ENCODE results near the gene PLEK2. TPM values are rescaled to one million over a fixed set of nuclear protein-coding genes. Genes with fewer than 3 reads are reported as not detected.
"Not testable (repeated sequence)": the region's sequence is repeated elsewhere in the genome, so short reads cannot be mapped to it uniquely, and the experiment has no call there.

The PLEK2 gene
- total and polyA plus RNA-seq, 11 donors = 0.30 to 2.6 (median 0.87) TPM; not detected in 4

DNA sequence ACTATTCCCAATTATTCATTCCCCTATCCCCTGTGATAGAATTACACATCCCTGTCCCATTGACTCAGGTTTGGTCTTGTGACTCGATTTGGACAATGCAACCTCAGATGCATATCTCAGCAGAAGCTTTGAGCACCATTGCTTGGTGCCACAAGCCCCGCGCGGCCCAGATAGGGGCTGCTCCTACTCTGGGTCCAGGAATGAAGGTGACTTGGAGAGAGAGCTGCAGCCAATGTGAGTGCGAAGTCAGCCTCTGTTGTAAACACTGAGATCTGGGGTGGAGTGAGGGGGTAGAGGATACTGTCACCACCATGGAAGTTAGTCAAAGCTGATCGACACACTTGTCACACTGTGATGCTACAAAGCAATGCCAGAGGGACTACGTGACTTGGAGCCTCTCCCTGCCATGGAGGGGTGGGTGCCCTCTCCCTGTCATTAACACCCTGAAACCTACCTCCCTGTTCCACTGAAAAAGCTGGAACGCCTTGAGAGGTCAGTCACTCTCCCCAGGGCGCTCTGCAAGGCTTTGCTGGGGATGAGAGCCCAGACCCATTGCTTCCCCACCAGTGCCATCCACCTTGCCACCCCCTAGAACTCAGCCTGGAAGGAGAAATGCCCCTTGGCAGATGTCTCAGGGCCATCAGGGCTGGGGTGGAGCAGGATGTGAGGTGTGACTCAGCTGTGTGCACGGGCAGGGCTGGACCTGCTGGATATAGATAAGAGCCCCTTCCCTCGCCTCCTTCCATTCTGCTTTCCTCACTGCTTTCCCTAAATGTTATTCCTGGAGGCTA, 6.6 kb upstream of the PLEK2 start:
- 73 to 77% (median 75%) methylated on average over 9 to 11 of the region's 11 CpGs for WGBS, 4 donors
- no peak for TF ChIP-seq POLR2A (IDR thresholded peaks at IDR 0.05)
- TF ChIP-seq, protein P1, sequence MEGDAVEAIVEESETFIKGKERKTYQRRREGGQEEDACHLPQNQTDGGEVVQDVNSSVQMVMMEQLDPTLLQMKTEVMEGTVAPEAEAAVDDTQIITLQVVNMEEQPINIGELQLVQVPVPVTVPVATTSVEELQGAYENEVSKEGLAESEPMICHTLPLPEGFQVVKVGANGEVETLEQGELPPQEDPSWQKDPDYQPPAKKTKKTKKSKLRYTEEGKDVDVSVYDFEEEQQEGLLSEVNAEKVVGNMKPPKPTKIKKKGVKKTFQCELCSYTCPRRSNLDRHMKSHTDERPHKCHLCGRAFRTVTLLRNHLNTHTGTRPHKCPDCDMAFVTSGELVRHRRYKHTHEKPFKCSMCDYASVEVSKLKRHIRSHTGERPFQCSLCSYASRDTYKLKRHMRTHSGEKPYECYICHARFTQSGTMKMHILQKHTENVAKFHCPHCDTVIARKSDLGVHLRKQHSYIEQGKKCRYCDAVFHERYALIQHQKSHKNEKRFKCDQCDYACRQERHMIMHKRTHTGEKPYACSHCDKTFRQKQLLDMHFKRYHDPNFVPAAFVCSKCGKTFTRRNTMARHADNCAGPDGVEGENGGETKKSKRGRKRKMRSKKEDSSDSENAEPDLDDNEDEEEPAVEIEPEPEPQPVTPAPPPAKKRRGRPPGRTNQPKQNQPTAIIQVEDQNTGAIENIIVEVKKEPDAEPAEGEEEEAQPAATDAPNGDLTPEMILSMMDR (IDR thresholded peaks at IDR 0.05) = no peak
- H3K9me3 ChIP-seq = no peaks in the 10 kb centered on the region
- intact Hi-C loops (cut with DNase I) = no loop called here
- H3K27me3 ChIP-seq = peaks cover 0 to 4% (median 0%) of the 10 kb centered on the region in 9 donors
- no peaks in the 10 kb centered on the region for H3K36me3 ChIP-seq
- no peak overlapping the region for H3K27ac ChIP-seq
- H3K4me3 ChIP-seq = no peak overlapping the region
- H3K4me1 ChIP-seq = peaks cover 0 to 7% (median 0%) of the 10 kb centered on the region in 12 donors
- DNase-seq = no peak
- no peak for ATAC-seq

DNA sequence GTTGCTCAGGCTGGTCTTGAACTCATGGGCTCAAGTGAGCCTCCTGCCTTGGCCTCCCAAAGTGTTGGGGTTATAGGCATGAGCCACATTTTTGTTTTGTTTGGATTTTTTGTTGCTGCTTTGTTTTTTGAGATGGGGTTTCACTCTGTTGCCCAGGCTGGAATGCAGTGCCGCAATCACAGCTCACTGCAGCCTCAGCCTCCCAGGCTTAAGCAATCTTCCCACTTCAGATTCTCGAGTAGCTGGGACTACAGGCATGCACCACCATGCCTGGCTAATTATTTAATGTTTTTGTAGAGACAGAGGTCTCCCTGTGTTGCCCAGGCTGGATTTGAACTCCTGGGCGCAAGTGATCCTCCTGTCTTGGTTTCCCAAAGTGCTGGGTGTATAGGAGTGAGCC, 5.7 kb upstream of the PLEK2 start:
- H3K27me3 ChIP-seq = peaks cover 0 to 5% (median 0%) of the 10 kb centered on the region in 9 donors
- no peak overlapping the region for H3K27ac ChIP-seq
- intact Hi-C loops (cut with DNase I) = no loop called here
- no peak overlapping the region for H3K4me3 ChIP-seq
- ATAC-seq (no peak), DNase-seq (no peak)
- no peaks in the 10 kb centered on the region for H3K36me3 ChIP-seq
- WGBS, 4 donors = 77 to 81% (median 80%) methylated on average over 3 of the region's 3 CpGs
- TF ChIP-seq POLR2A (IDR thresholded peaks at IDR 0.05) = no peak
- TF ChIP-seq, protein P1 (IDR thresholded peaks at IDR 0.05) = no peak
- no peaks in the 10 kb centered on the region for H3K9me3 ChIP-seq
- peaks cover 0 to 7% (median 0%) of the 10 kb centered on the region in 12 donors for H3K4me1 ChIP-seq

DNA sequence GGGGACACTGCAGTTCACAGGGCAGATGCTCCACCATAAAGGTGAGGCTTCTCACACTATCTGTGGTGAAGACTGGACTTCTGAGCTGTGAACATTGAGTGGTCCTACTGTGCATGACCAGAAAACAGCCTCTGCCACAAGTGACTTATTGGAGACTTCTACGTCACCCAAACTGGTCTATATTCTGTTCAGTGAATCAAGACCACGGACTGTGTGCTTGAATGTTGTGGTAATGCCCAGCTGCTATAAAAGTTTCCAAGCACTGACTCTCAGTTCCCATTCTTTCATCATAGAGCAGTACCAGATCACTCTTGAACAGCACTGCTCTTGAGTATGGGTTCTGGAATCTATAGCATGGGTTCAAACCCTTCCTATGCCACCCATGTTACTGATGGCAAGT, 4.8 kb upstream of the PLEK2 start:
- Histone ChIP-seq H3K9me3 (no peaks in the 10 kb centered on the region), H3K4me3 (no peak overlapping the region), H3K4me1 (peaks cover 0 to 14% (median 4%) of the 10 kb centered on the region in 12 donors), H3K27ac (no peak overlapping the region), H3K36me3 (no peaks in the 10 kb centered on the region), H3K27me3 (peaks cover 5 to 14% (median 7%) of the 10 kb centered on the region in 9 donors)
- TF ChIP-seq POLR2A (IDR thresholded peaks at IDR 0.05) = no peak
- TF ChIP-seq, protein P1 (IDR thresholded peaks at IDR 0.05) = no peak
- no peak for ATAC-seq
- WGBS, 4 donors = 82 to 94% (median 89%) methylated on average over 2 of the region's 2 CpGs
- intact Hi-C loops (cut with DNase I) = no loop called here
- no peak for DNase-seq

DNA sequence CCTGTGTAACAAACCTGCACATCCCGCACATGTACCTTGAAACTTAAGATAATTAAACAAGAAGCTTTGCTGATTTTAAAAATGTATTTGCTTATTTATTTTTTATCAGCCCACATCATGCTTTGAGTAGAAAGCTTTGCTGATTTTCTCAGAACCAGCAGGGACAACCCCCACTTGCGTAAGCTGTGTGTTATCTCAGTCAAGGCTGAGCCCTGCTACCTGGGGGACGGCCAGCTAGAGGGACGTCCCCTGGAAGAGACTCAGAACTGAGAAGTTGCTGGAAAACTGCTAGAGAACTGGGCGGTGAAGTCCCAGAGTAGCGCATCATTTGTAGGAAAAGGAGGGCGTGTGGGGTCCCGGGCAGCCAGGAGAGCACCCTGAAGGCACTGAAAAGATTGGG, 4.1 kb upstream of the PLEK2 start:
- TF ChIP-seq, protein P1 (IDR thresholded peaks at IDR 0.05) = no peak
- TF ChIP-seq POLR2A (IDR thresholded peaks at IDR 0.05) = no peak
- Histone ChIP-seq H3K27me3 (peaks cover 5 to 21% (median 13%) of the 10 kb centered on the region in 9 donors), H3K36me3 (no peaks in the 10 kb centered on the region), H3K4me1 (peaks cover 0 to 17% (median 6%) of the 10 kb centered on the region in 12 donors), H3K27ac (no peak overlapping the region), H3K4me3 (no peak overlapping the region), H3K9me3 (no peaks in the 10 kb centered on the region)
- intact Hi-C loops (cut with DNase I) = no loop called here
- DNase-seq = no peak
- 66 to 74% (median 68%) methylated on average over 8 of the region's 8 CpGs for WGBS, 4 donors
- ATAC-seq = no peak

DNA sequence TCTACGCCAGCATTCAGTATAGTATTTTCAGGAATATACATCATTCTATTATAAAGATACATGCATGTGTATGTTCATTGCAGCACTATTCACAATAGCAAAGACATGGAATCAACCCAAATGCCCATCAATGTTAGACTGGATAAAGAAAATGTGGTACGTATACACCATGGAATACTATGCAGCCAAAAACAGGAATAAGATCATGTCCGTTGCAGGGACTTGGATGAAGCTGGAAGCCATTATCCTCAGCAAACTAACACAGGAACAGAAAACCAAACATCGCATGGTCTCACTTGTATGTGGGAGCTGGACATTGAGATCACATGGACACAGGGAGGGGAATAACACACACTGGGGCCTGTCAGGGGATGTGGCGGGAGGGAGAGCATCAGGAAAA, 3.6 kb upstream of the PLEK2 start:
- H3K36me3 ChIP-seq; intact Hi-C loops (cut with DNase I); H3K27ac ChIP-seq; H3K9me3 ChIP-seq; H3K4me3 ChIP-seq; DNase-seq; ATAC-seq: not testable (repeated sequence)
- peaks cover 0 to 17% (median 6%) of the 10 kb centered on the region in 12 donors for H3K4me1 ChIP-seq
- 91 to 96% (median 93%) methylated on average over 5 of the region's 5 CpGs for WGBS, 4 donors
- H3K27me3 ChIP-seq = peaks cover 5 to 25% (median 13%) of the 10 kb centered on the region in 9 donors
